Measurements from ENCODE around the gene MGAT5.

The MGAT5 gene

GRCh38 chr2:134253804-134254203 lies at the start of gene MGAT5:
MGAT5 (plus strand) TSS chr2:134254072; CDS start chr2:134254404, 332 bp downstream.
- no peak for DNase-seq (ENCODE audit: insufficient read length, low spot score)
- peak; percentile 55 for FAIRE-seq

GRCh38 chr2:134205087-134205486 lies 48.8 kb upstream of the MGAT5 start:
- FAIRE-seq (no peak), DNase-seq (ENCODE audit: insufficient read length, low spot score) (no peak)

- no peak for DNase-seq (ENCODE audit: insufficient read length, low spot score)
- FAIRE-seq: peak; percentile 64
Observed at GRCh38 chr2:134206031-134206430, 47.8 kb upstream of the MGAT5 start.

DNA sequence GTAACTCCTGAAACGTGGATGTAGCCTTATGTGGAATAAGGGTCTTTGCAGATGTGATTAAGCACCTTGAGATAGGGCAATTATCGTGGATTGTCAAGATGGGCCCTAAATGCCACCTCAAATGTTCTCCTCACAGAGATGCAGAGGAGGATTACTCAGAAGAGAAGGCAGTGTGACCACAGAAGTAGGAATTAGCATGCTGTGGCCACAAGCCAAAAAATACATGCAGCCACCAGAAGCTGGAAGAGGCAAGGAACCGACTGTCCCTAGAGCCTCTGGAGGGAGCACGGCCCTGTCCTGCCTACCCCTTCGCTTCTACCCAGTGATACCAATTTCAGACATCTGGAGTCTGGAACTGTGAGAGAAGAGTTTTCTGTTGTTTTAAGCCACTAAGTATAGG lies 47.3 kb upstream of the MGAT5 start:
- DNase-seq (ENCODE audit: insufficient read length, low spot score) (no peak), FAIRE-seq (no peak)

- FAIRE-seq: peak; percentile 80
- no peak for DNase-seq (ENCODE audit: insufficient read length, low spot score)
Observed at GRCh38 chr2:134207589-134208209, 46.2 kb upstream of the MGAT5 start.

- no peak for DNase-seq (ENCODE audit: insufficient read length, low spot score)
- no peak for FAIRE-seq
Observed at GRCh38 chr2:134208825-134209224, 45.0 kb upstream of the MGAT5 start.

GRCh38 chr2:134212746-134213145 lies 41.1 kb upstream of the MGAT5 start:
- DNase-seq (ENCODE audit: insufficient read length, low spot score): no peak
- no peak for FAIRE-seq

- FAIRE-seq (no peak), DNase-seq (ENCODE audit: insufficient read length, low spot score) (no peak)
Observed at GRCh38 chr2:134216152-134216829, 37.6 kb upstream of the MGAT5 start.

DNA sequence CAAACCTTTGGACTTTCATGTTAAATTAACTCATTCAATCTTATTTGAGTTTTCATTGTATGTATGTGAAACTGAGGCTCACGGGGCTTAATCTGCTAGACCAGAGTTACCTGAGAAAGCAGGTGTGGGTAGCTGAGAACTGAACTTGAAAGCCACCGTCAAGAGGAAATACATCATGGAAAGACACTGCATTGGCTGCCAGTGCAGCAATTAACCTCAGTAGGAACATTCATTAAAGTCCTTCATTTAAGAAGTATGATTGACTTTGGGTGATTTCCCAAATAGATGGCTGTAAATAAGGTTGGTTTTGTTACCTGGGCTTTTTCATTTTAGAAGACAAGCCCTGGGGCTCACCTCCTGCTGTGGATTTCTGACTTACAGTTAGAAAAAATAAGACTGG lies 36.5 kb upstream of the MGAT5 start:
- FAIRE-seq (no peak), DNase-seq (ENCODE audit: insufficient read length, low spot score) (no peak)

GRCh38 chr2:134217924-134218323 lies 35.9 kb upstream of the MGAT5 start:
- FAIRE-seq: peak; percentile 74
- no peak for DNase-seq (ENCODE audit: insufficient read length, low spot score)

GRCh38 chr2:134218414-134218813 lies 35.5 kb upstream of the MGAT5 start:
- FAIRE-seq (no peak), DNase-seq (ENCODE audit: insufficient read length, low spot score) (no peak)

DNA sequence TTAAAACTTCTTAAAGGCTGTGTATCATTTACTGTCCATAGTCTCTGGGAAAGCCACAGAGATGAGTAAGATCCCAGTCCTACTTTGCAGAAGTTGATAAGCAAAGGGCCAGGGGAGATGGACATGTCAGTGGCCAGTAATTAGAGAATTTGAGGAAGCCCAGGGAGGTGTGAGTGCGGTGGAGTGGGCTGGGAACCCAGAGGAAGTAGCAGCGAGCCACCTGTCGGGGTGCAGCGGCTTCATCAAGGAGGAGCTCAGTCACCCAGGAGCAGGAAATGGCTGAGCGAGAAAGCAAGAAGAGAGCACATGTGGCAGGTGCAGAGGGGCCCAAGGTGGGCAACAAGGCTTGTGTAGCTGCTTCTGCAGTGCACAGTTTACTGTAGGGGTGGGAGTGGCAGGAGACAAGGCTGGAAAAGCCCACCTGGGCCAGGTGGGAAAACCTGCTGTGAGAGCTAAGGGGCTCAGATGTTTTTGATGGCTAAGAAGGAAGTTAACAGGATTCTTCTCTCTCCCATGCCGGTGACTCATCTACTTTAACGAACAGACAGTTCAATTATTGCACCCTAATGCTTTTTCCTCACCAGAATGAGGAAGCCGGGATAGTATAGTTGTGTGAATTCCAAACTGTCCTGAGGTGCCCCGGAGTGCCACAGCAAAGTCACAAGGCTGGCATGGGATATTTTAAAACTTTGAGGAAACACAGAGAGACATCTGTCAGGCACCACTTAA lies 34.8 kb upstream of the MGAT5 start:
- FAIRE-seq (peak; percentile 87), DNase-seq (ENCODE audit: insufficient read length, low spot score) (no peak)

- FAIRE-seq (no peak), DNase-seq (ENCODE audit: insufficient read length, low spot score) (no peak)
Observed at GRCh38 chr2:134220344-134220974, 33.4 kb upstream of the MGAT5 start.

GRCh38 chr2:134224005-134224404 lies 29.9 kb upstream of the MGAT5 start:
- no peak for FAIRE-seq

GRCh38 chr2:134225173-134225572 lies 28.7 kb upstream of the MGAT5 start:
- no peak for DNase-seq (ENCODE audit: insufficient read length, low spot score)
- no peak for FAIRE-seq

More at GRCh38 chr2:134224005-134224404, 29.9 kb upstream of the MGAT5 start:
- no peak for DNase-seq (ENCODE audit: insufficient read length, low spot score)

- no peak for DNase-seq (ENCODE audit: insufficient read length, low spot score)
- FAIRE-seq: no peak
Observed at GRCh38 chr2:134225841-134226240, 28.0 kb upstream of the MGAT5 start.

DNA sequence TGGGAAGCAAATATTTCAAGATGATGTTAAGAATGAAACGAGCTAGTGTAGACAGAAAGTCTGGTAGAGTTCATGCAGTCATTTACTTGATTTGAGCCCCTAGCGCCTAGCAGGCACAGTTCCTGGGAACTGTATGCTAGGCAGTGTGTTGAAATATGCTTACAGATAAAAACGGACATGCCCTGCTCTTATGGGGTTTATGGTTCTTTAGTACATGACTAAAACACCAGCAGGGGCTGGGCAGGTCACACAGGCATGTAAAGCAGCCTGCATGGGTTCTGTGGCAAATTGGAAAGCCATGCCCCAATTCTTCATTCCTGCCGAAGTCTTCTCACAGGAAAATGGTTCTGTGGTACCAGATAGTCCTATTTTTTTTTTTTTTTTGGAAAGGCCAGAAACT lies 27.3 kb upstream of the MGAT5 start:
- peak; percentile 14 for FAIRE-seq
- no peak for DNase-seq (ENCODE audit: insufficient read length, low spot score)

- DNase-seq (ENCODE audit: insufficient read length, low spot score): no peak
- no peak for FAIRE-seq
Observed at GRCh38 chr2:134227666-134228065, 26.2 kb upstream of the MGAT5 start.

DNA sequence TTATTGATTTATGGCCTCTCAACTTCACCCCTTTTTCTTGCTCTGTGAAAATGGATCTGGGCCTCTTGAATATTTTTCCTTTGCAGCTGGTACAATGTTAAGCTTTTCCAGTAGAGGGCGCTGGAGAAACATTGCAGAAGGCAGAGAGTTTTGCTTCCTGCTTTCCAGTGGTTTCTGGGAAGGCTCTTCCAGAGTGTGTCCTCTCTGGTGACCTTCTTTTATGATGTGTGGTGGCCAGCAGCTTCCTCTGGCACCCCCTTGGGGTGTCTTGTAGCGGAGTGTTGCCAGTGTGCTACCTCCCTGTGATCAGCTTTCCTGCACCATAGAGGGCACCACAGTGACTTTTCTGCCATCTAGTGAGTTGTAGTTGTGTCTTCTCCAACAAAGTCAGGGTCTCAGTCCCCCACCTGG lies 25.4 kb upstream of the MGAT5 start:
- DNase-seq (ENCODE audit: insufficient read length, low spot score) (no peak), FAIRE-seq (no peak)

DNA sequence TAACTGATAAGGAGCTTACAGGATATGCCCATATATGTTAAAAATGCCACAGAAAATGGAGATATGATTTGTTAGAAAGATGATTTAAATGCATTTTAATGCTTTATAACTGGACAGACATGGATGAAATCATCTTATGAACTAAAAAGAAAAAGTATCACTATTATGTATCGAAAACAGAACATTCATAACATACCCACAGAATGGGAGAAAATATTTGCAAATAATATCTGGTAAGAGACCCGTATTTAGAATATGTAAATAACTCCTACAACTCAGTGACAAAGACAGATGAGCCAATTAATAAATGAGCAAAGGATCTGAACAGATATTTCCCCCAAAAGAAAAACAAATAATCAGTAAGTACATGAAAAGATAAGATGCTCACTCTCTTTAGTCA lies 24.3 kb upstream of the MGAT5 start:
- FAIRE-seq: no peak
- DNase-seq (ENCODE audit: insufficient read length, low spot score): no peak

DNA sequence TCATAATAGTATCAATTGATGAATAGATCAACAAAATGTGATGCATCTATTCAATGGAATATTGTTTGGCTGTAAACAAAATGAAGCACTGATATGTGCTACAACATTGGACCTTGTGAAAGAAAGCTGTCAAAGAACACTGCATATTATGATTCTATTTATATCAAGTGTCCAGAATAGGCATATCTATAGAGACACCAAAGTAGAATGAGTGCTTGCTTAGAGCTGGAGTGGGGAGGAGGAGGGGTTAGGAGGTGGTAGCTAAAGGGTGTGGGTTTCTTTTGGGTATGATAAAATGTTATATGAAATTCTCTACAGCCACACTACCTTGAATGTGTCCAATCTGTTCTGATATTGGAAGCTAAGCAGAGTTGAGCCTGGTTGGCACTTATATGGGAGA lies 23.0 kb upstream of the MGAT5 start:
- FAIRE-seq: no peak
- DNase-seq (ENCODE audit: insufficient read length, low spot score): no peak
